HG03521 (cell line): ENCODE data around the gene CWC22.

Experiments
- ATAC-seq: cut with Tn5 transposase; IDR thresholded peaks from one replicate; pipeline ENCODE4 v1.9.1; 2021; ENCODE audit warnings: mild to moderate bottlenecking, moderate library complexity; ENCODE audit not compliant: unreplicated experiment

Gene CWC22

GRCh38 chr2:179900655-179901054 lies 106.4 kb downstream of the CWC22 start:
- ATAC-seq, result no peak

- no peak for ATAC-seq
These were observed 107.4 kb downstream of the CWC22 start for GRCh38 chr2:179899666-179900065.

GRCh38 chr2:179898873-179899272 lies 108.2 kb downstream of the CWC22 start:
- peak; percentile 87 for ATAC-seq
